Midbrain (tissue), 1 donor: ENCODE measurements around the gene FXN.
"Not testable (repeated sequence)": the region's sequence is repeated elsewhere in the genome, so short reads cannot be mapped to it uniquely, and the experiment has no call there.

Experiments used
- DNase-seq: peaks from one replicate; lab custom pipeline; 2025; lab: John Stamatoyannopoulos, UW

The FXN gene

GRCh38 chr9:69070201-69070600 is 34.6 kb downstream of the FXN start:
- DNase-seq, result no peak

GRCh38 chr9:69071059-69071458 is 35.5 kb downstream of the FXN start:
- no peak for DNase-seq

GRCh38 chr9:69073103-69073502 is 37.6 kb downstream of the FXN start:
- DNase-seq, result no peak

- DNase-seq, result no peak
These were observed 39.2 kb downstream of the FXN start for GRCh38 chr9:69074801-69075200.

GRCh38 chr9:69076550-69076949 is 41.0 kb downstream of the FXN start:
- DNase-seq, result no peak

- no peak for DNase-seq
These were observed 42.5 kb downstream of the FXN start for GRCh38 chr9:69078069-69078468.

- no peak for DNase-seq
These were observed 43.0 kb downstream of the FXN start for GRCh38 chr9:69078581-69078980.

GRCh38 chr9:69079186-69079585 is 43.6 kb downstream of the FXN start:
- DNase-seq, result no peak

GRCh38 chr9:69081261-69081660 is 45.7 kb downstream of the FXN start:
- no peak for DNase-seq

- DNase-seq, result no peak
These were observed 47.8 kb downstream of the FXN start for GRCh38 chr9:69083321-69083720.

- no peak for DNase-seq
These were observed 50.2 kb downstream of the FXN start for GRCh38 chr9:69085569-69086283.

- no peak for DNase-seq
These were observed 50.8 kb downstream of the FXN start for GRCh38 chr9:69086312-69086711.

GRCh38 chr9:69086769-69087168 is 51.2 kb downstream of the FXN start:
- DNase-seq, result no peak

- DNase-seq, result no peak
These were observed 53.5 kb downstream of the FXN start for GRCh38 chr9:69089082-69089481.

- no peak for DNase-seq
These were observed 53.9 kb downstream of the FXN start for GRCh38 chr9:69089491-69089890.

- no peak for DNase-seq
These were observed 54.7 kb downstream of the FXN start for GRCh38 chr9:69090140-69090750.

GRCh38 chr9:69090946-69091345 is 55.4 kb downstream of the FXN start:
- DNase-seq, result no peak

- DNase-seq, result no peak
These were observed 58.0 kb downstream of the FXN start for GRCh38 chr9:69093471-69094103.

- not testable (repeated sequence) for DNase-seq
These were observed 59.0 kb downstream of the FXN start for GRCh38 chr9:69094361-69095135.

GRCh38 chr9:69097064-69097463 is 61.5 kb downstream of the FXN start:
- DNase-seq, result no peak

GRCh38 chr9:69097923-69098593 is 62.5 kb downstream of the FXN start:
- no peak for DNase-seq
